IMR-90 (cell line): Measurements from ENCODE around the gene VAMP3. TPM values are rescaled to one million over a fixed set of nuclear protein-coding genes. Genes with fewer than 3 reads are reported as not detected.

Source experiments
- ATAC-seq: fragments of 200-7000 bp; cut with Tn5 transposase; 2 replicates; pipeline ENCODE4 v1.9.1; 2020; ENCODE audit warnings: low read depth, mild to moderate bottlenecking, moderate library complexity
- BruUV-seq: library from RNA; stranded (reverse); fragments of 400-500 nt; replicated peaks from 2 replicates; lab custom pipeline; 2021; lab: Mats Ljungman, UMichigan
- CTCF ChIA-PET: fragments of 300-600 bp; formaldehyde crosslinking; extraction: SDS; loops from one replicate; lab custom pipeline; 2021; ENCODE audit warnings: antibody characterized with exemption; lab: Yijun Ruan, JAX
- POLR2A ChIA-PET: fragments of 300-600 bp; sonication (Branson Sonifier 250); formaldehyde crosslinking; loops from one replicate; lab custom pipeline; 2022; ENCODE audit warnings: antibody characterized with exemption; ENCODE audit not compliant: unreplicated experiment; lab: Charles Lee
- DNase-seq: peaks from one replicate; pipeline ENCODE4 v3.0.0; 2013
- H2AFZ ChIP-seq: replicated peaks from 2 replicates; pipeline ENCODE3; 2013; ENCODE audit warnings: low read length, mild to moderate bottlenecking; ENCODE audit not compliant: poor library complexity
- H2AK5ac ChIP-seq: 2 replicates; pipeline ENCODE4 v1.6.1; 2013; ENCODE audit warnings: low read depth, low read length, inconsistent platforms
- H2AK9ac ChIP-seq: replicated peaks from 2 replicates; pipeline ENCODE3; 2013; ENCODE audit warnings: mild to moderate bottlenecking, low read depth, low read length, moderate library complexity; ENCODE audit not compliant: poor library complexity
- H2BK120ac ChIP-seq: 2 replicates; pipeline ENCODE4 v1.6.1; 2013; ENCODE audit warnings: low read depth, low read length, inconsistent platforms
- H2BK15ac ChIP-seq: 3 replicates; pipeline ENCODE4 v1.6.1; 2013; ENCODE audit warnings: low read depth, low read length, inconsistent platforms
- H2BK20ac ChIP-seq: 2 replicates; pipeline ENCODE4 v1.6.1; 2013; ENCODE audit warnings: low read depth, mild to moderate bottlenecking, inconsistent platforms, low read length, moderate library complexity
- H2BK5ac ChIP-seq: 2 replicates; pipeline ENCODE4 v1.6.1; 2013; ENCODE audit warnings: mild to moderate bottlenecking, low read depth, low read length, inconsistent platforms; ENCODE audit not compliant: poor library complexity, severe bottlenecking
- H3K14ac ChIP-seq: replicated peaks from 2 replicates; pipeline ENCODE4 v1.6.1; 2013; ENCODE audit warnings: low read depth, low read length, inconsistent platforms
- H3K18ac ChIP-seq: 2 replicates; pipeline ENCODE4 v1.6.1; 2013; ENCODE audit warnings: low read depth, low read length, control low read depth
- H3K23ac ChIP-seq: 2 replicates; pipeline ENCODE4 v1.6.1; 2013; ENCODE audit warnings: low read depth, low read length, inconsistent platforms
- H3K27ac ChIP-seq: 2 replicates; pipeline ENCODE4 v1.5.1; 2013; ENCODE audit warnings: mild to moderate bottlenecking, control low read depth, low read length; ENCODE audit not compliant: insufficient read depth
- H3K27me3 ChIP-seq: 2 replicates; pipeline ENCODE4 v1.6.1; 2013; ENCODE audit warnings: low read length; ENCODE audit not compliant: control insufficient read depth, insufficient read depth
- H3K36me3 ChIP-seq: 2 replicates; pipeline ENCODE4 v1.6.1; 2013; ENCODE audit warnings: low read length, mixed read lengths; ENCODE audit not compliant: control insufficient read depth, insufficient read depth
- H3K4ac ChIP-seq: 2 replicates; pipeline ENCODE4 v1.6.1; 2013; ENCODE audit warnings: low read depth, low read length, inconsistent platforms
- H3K4me1 ChIP-seq: 2 replicates; pipeline ENCODE4 v1.6.1; 2013; ENCODE audit warnings: low read length, mixed read lengths; ENCODE audit not compliant: control insufficient read depth, insufficient read depth
- H3K4me2 ChIP-seq: 2 replicates; pipeline ENCODE4 v1.6.1; 2013; ENCODE audit warnings: low read depth, mild to moderate bottlenecking, control low read depth, low read length, moderate library complexity
- H3K4me3 ChIP-seq: 2 replicates; pipeline ENCODE4 v1.5.1; 2013; ENCODE audit warnings: low read depth, mild to moderate bottlenecking, control low read depth, low read length, moderate library complexity; ENCODE audit not compliant: insufficient read depth
- H3K56ac ChIP-seq: 2 replicates; pipeline ENCODE4 v1.6.1; 2013; ENCODE audit warnings: low read length, inconsistent platforms; ENCODE audit not compliant: insufficient read depth; ENCODE audit errors: extremely low read depth
- H3K79me1 ChIP-seq, 2 experiments: 2 replicates each; pipeline ENCODE4 v1.6.1; 2013; ENCODE audit warnings: low read length in 2 of 2, inconsistent platforms in 1 of 2, low read depth in 1 of 2
- H3K9ac ChIP-seq: 2 replicates; pipeline ENCODE4 v1.6.1; 2013; ENCODE audit warnings: low read depth, low read length, control low read depth
- H3K9me1 ChIP-seq: 2 replicates; pipeline ENCODE4 v1.6.1; 2013; ENCODE audit warnings: low read length, inconsistent platforms; ENCODE audit not compliant: insufficient read depth
- H3K9me3 ChIP-seq: 2 replicates; pipeline ENCODE4 v1.6.1; 2013; ENCODE audit warnings: low read length; ENCODE audit not compliant: control insufficient read depth, insufficient read depth
- H4K20me1 ChIP-seq: 2 replicates; pipeline ENCODE4 v1.6.1; 2013; ENCODE audit warnings: low read length, inconsistent platforms; ENCODE audit not compliant: insufficient read depth
- H4K5ac ChIP-seq: 2 replicates; pipeline ENCODE4 v1.6.1; 2013; ENCODE audit warnings: mild to moderate bottlenecking, low read depth, low read length, control low read depth
- H4K8ac ChIP-seq, 2 experiments: 2 replicates each; pipeline ENCODE4 v1.6.1; 2013; ENCODE audit warnings: low read depth in 2 of 2, low read length in 2 of 2, control low read depth in 1 of 2, inconsistent platforms in 1 of 2
- H4K91ac ChIP-seq: 2 replicates; pipeline ENCODE4 v1.6.1; 2013; ENCODE audit warnings: low read depth, low read length, inconsistent platforms; ENCODE audit not compliant: insufficient read depth
- BHLHE40 ChIP-seq: fragments of 150-350 bp; IDR thresholded peaks from 2 replicates; pipeline ENCODE4 v1.6.1; 2016; ENCODE audit warnings: mild to moderate bottlenecking, low read depth, low read length
- CHD1 ChIP-seq: IDR thresholded peaks from 2 replicates; pipeline ENCODE4 v1.6.1; 2012; ENCODE audit warnings: low read depth, low read length, improper control_type of control experiment
- MAFK ChIP-seq: IDR thresholded peaks from 2 replicates; pipeline ENCODE4 v1.6.1; 2012; ENCODE audit warnings: low read depth, low read length, improper control_type of control experiment
- MAZ ChIP-seq: IDR thresholded peaks from 2 replicates; pipeline ENCODE4 v1.6.1; 2012; ENCODE audit warnings: low read depth, mild to moderate bottlenecking, low read length, improper control_type of control experiment, moderate library complexity, borderline replicate concordance
- MXI1 ChIP-seq: IDR thresholded peaks from 2 replicates; pipeline ENCODE4 v1.6.1; 2012; ENCODE audit warnings: low read depth, mild to moderate bottlenecking, low read length, moderate library complexity, borderline replicate concordance
- NFE2L2 ChIP-seq: fragments of 150-350 bp; IDR thresholded peaks from 2 replicates; pipeline ENCODE4 v1.6.1; 2016; ENCODE audit warnings: low read depth, mild to moderate bottlenecking, low read length
- POLR2A ChIP-seq: IDR thresholded peaks from 2 replicates; pipeline ENCODE4 v1.6.1; 2012; ENCODE audit warnings: mild to moderate bottlenecking, low read depth, low read length
- RAD21 ChIP-seq: IDR thresholded peaks from 2 replicates; pipeline ENCODE4 v1.6.1; 2012; ENCODE audit warnings: low read length, improper control_type of control experiment
- RCOR1 ChIP-seq: IDR thresholded peaks from 2 replicates; pipeline ENCODE4 v1.6.1; 2012; ENCODE audit warnings: mild to moderate bottlenecking, low read length, improper control_type of control experiment; ENCODE audit not compliant: insufficient replicate concordance
- RFX5 ChIP-seq: IDR thresholded peaks from 2 replicates; pipeline ENCODE4 v1.8.0; 2012; ENCODE audit warnings: low read depth, mild to moderate bottlenecking, low read length, moderate library complexity
- SMC3 ChIP-seq: fragments of 150-350 bp; IDR thresholded peaks from 2 replicates; pipeline ENCODE4 v1.6.1; 2016; ENCODE audit warnings: low read depth, mild to moderate bottlenecking, antibody characterized with exemption, low read length, moderate library complexity
- WGBS, 2 experiments: methylation state at CpG; one replicate each; pipeline versions ENCODE4 v1.1.5 to v1.1.7; 2013; ENCODE audit warnings: missing lambda C conversion rate in 2 of 2; ENCODE audit not compliant: insufficient read length in 1 of 2; ENCODE audit errors: extremely low coverage in 2 of 2; 5-methylcytosine and 5-hydroxymethylcytosine counted together
- dilution Hi-C: fragments of 300-500 bp; cut with HindIII; formaldehyde crosslinking; loops from one replicate; pipeline ENCODE4 v1.14.3; 2018; ENCODE audit warnings: low sequenced_read_pairs; ENCODE audit not compliant: unreplicated experiment
- in situ Hi-C: fragments of 300-500 bp; cut with MboI; formaldehyde crosslinking; loops from 3 replicates; pipeline ENCODE4 v1.14.3; 2019; ENCODE audit warnings: low sequenced_read_pairs, inconsistent platforms, mixed read lengths
- intact Hi-C: fragments of 100-400 bp; cut with micrococcal nuclease; formaldehyde crosslinking; loops from 2 replicates; pipeline ENCODE4 v1.10.0; 2022
- polyA plus RNA-seq, 3 experiments: library from polyadenylated mRNA; depleted of rRNA; stranded (reverse); fragments of >200 nt; gene quantifications; 2 replicates each; pipeline ENCODE4 v1.2.3, GENCODE V29; 2012; ENCODE audit warnings: low replicate concordance in 1 of 3
- total RNA-seq: library from RNA; depleted of rRNA; stranded (reverse); fragments of >200 nt; gene quantifications from 2 replicates; pipeline ENCODE4 v1.2.3, GENCODE V29; 2012
- TF ChIP-seq, protein P1 (sequence below): conservative IDR thresholded peaks from 2 replicates; pipeline ENCODE4 v1.5.1; 2012; ENCODE audit warnings: mild to moderate bottlenecking, low read depth, low read length, improper control_type of control experiment
- TF ChIP-seq, protein P2 (sequence below): fragments of 150-350 bp; IDR thresholded peaks from 2 replicates; pipeline ENCODE4 v1.6.1; 2017; ENCODE audit warnings: mild to moderate bottlenecking, antibody characterized with exemption, low read length, low read depth
- TF ChIP-seq, protein P3 (sequence below): fragments of 150-350 bp; IDR thresholded peaks from 2 replicates; pipeline ENCODE4 v1.6.1; 2016; ENCODE audit warnings: low read depth, mild to moderate bottlenecking, low read length, moderate library complexity, borderline replicate concordance

The VAMP3 gene
- total and polyA plus RNA-seq, 2 of the 4 experiments (the other 2 are of a cell fraction): 99.1 to 354 TPM

DNA sequence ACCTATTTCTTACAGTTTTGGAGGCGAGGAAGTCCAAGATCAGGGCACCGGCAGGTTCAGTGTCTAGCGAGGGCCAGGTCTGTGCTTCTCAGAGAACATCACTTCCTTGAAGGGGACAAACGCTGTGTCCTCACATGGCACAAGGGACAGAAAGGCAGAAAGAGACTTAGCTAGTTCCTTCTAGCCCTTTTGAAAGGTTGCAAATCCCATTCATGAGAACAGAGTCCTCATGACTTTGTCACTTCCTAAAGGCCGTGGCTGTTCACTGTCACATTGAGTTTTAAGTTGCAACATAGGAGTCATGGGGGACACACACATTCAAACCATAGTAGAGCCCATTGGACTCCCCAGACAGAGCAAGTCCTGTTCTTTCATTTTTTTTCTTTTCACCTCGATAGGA is 40.4 kb downstream of the VAMP3 start:
- in situ Hi-C loops (no loop called here), intact Hi-C loops (no loop called here), dilution Hi-C loops (no loop called here)
- DNase-seq: no peak
- no peak overlapping the region for H2AFZ ChIP-seq
- H3K4me2 ChIP-seq: no peak overlapping the region
- H3K9me3 ChIP-seq: peaks cover 9% of the 10 kb centered on the region
- peaks cover 13% of the 10 kb centered on the region for H3K36me3 ChIP-seq
- H3K4ac ChIP-seq: no peak overlapping the region
- H3K18ac ChIP-seq: no peak overlapping the region
- no peak overlapping the region for H3K14ac ChIP-seq
- H3K56ac ChIP-seq: no peak overlapping the region
- H4K91ac ChIP-seq: no peak overlapping the region
- H3K9me1 ChIP-seq: no peaks in the 10 kb centered on the region
- no peak overlapping the region for H3K9ac ChIP-seq
- no peak overlapping the region for H2BK15ac ChIP-seq
- H4K20me1 ChIP-seq: no peaks in the 10 kb centered on the region
- no peak overlapping the region for H4K5ac ChIP-seq
- H2BK20ac ChIP-seq: no peak overlapping the region
- H3K27ac ChIP-seq: no peak overlapping the region
- H2BK5ac ChIP-seq: no peak overlapping the region
- H4K8ac ChIP-seq: no peak overlapping the region
- H2BK120ac ChIP-seq: no peak overlapping the region
- no peak overlapping the region for H2AK9ac ChIP-seq
- no peak for ATAC-seq
- no peak overlapping the region for H2AK5ac ChIP-seq
- WGBS, 2 experiments: 80% methylated on average over 1 of the region's 6 CpGs; no CpG with 5 or more reads in 1 of the 2 experiments
- ChIA-PET POLR2A (interaction anchor here (0.6 kb wide), 1 partner anchor 16 kb away, joined by 4 read pairs; no protein-coding TSS in a partner anchor), CTCF (interaction anchor here (0.6 kb wide), 1 partner anchor 39 kb away, joined by 3 read pairs; no protein-coding TSS in a partner anchor)
- TF ChIP-seq NFE2L2: no peak
- TF ChIP-seq MAZ: no peak
- TF ChIP-seq BHLHE40: no peak
- TF ChIP-seq SMC3: no peak
- no peak for TF ChIP-seq MXI1
- no peak for TF ChIP-seq POLR2A
- TF ChIP-seq, protein P1, sequence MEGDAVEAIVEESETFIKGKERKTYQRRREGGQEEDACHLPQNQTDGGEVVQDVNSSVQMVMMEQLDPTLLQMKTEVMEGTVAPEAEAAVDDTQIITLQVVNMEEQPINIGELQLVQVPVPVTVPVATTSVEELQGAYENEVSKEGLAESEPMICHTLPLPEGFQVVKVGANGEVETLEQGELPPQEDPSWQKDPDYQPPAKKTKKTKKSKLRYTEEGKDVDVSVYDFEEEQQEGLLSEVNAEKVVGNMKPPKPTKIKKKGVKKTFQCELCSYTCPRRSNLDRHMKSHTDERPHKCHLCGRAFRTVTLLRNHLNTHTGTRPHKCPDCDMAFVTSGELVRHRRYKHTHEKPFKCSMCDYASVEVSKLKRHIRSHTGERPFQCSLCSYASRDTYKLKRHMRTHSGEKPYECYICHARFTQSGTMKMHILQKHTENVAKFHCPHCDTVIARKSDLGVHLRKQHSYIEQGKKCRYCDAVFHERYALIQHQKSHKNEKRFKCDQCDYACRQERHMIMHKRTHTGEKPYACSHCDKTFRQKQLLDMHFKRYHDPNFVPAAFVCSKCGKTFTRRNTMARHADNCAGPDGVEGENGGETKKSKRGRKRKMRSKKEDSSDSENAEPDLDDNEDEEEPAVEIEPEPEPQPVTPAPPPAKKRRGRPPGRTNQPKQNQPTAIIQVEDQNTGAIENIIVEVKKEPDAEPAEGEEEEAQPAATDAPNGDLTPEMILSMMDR: no peak
- TF ChIP-seq CHD1: no peak
- TF ChIP-seq RFX5: no peak
- no peak for TF ChIP-seq MAFK
- TF ChIP-seq RCOR1: no peak
- TF ChIP-seq, protein P2, sequence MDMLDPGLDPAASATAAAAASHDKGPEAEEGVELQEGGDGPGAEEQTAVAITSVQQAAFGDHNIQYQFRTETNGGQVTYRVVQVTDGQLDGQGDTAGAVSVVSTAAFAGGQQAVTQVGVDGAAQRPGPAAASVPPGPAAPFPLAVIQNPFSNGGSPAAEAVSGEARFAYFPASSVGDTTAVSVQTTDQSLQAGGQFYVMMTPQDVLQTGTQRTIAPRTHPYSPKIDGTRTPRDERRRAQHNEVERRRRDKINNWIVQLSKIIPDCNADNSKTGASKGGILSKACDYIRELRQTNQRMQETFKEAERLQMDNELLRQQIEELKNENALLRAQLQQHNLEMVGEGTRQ: no peak
- TF ChIP-seq, protein P3, sequence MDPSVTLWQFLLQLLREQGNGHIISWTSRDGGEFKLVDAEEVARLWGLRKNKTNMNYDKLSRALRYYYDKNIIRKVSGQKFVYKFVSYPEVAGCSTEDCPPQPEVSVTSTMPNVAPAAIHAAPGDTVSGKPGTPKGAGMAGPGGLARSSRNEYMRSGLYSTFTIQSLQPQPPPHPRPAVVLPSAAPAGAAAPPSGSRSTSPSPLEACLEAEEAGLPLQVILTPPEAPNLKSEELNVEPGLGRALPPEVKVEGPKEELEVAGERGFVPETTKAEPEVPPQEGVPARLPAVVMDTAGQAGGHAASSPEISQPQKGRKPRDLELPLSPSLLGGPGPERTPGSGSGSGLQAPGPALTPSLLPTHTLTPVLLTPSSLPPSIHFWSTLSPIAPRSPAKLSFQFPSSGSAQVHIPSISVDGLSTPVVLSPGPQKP: no peak
- TF ChIP-seq RAD21: no peak
- H3K27me3 ChIP-seq: no peaks in the 10 kb centered on the region
- H3K4me3 ChIP-seq: no peak overlapping the region
- peaks cover 2% of the 10 kb centered on the region; the same call in 1 of the 2 replicates for H3K4me1 ChIP-seq
- H3K79me1 ChIP-seq: no peaks in the 10 kb centered on the region
- H3K23ac ChIP-seq: no peak overlapping the region
- BruUV-seq: no TSS peak
